Left renal pelvis (tissue), 4 donors: ENCODE measurements around the gene ZNF565. TPM values are rescaled to one million over a fixed set of nuclear protein-coding genes. Genes with fewer than 3 reads are reported as not detected.
"Not testable (repeated sequence)": the region's sequence is repeated elsewhere in the genome, so short reads cannot be mapped to it uniquely, and the experiment has no call there.

Experiments used
- DNase-seq, 4 donors: peaks; one replicate each; pipeline ENCODE4 v3.0.0-alpha.2; 2013; ENCODE audit warnings: low read depth in 4 of 4, low spot score in 3 of 4
- polyA plus RNA-seq, 4 donors: library from polyadenylated mRNA; unstranded; fragments of 120-200 nt; gene quantifications; one replicate each; pipeline ENCODE4 v1.2.1, GENCODE V29; 2013; ENCODE audit not compliant: insufficient read length in 4 of 4

Gene ZNF565
- polyA plus RNA-seq, 4 donors: 5.5 to 9.1 (median 6.6) TPM

DNA sequence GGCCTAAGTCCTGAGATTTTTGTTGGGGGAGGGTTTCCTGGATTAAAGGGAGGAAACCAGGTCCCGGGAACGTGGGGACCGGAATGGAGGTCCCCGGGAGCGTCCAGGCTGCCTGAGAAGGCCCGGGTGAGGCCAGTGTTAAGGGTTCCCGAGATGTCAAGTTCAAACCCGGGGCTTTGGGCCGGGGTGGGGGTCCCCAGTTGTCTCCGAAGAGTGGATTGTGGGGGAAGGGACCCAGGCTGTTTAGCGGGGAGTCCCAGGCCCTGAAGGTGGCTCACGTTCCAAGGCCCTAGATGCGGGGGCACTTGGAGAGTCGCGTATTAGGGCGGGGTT, 62.5 kb downstream of the ZNF565 start:
- no peak for DNase-seq

DNA sequence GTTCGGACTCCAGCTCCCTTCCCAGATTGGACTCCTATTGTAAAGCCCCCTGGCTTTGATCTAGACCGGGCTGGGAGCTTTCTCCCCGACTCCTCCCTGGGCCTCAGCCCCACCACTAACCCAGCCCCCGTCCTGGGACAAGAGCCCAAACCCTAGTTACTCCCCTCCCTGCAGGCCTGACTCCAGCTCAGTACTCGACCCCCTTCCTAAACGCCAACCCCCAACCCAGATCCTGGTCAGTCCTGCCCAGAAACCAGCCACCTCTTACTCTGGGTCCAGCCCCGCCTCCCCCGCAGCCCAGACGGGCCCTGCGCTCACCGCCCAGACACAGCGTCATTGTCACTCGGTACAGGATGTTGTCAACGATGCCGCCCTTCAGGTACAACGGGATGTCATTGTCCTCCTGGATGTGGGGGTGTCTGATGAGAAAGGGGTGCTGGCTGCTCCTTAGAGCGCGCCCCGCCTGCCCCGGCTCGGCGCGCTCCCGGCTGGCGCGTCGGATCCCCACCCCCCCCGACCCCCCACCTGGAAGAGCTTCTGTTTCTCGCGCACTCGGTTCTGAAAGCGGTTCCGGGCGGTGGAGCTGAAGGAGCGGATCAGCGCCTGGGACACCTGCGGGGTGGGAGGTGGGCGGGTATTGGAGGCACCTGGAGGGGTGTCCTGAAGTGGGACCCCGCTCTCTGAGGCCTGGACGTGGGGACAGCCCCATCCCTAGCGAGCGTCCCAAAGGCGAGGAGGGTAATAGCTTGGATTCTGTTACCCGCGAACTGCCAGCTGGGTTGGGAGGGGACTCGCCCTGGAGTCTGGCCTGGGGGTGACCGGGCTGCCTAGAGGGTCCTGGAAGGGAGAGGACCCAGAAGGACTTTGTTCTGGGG, 63.1 kb downstream of the ZNF565 start:
- DNase-seq: no peak

DNA sequence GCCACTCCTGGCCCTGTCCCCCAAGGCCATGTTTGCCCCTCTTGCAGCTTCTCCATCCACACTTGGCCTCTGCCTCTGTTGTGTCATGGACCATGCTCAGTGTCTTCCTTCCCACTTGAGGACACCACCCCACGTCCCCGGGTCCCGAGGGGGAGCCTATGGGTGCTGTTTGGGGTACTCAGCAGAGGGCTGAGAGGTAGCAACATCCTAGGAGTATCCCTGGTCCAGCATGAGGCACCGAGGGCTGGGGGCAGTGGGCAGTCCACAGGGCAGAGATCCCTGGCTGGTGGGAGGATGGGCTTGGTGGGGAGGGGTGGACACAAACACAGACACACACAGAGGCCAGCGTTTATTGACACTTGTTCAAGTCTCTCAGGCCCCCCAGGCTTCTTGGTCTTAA, 63.9 kb downstream of the ZNF565 start:
- DNase-seq: no peak

DNA sequence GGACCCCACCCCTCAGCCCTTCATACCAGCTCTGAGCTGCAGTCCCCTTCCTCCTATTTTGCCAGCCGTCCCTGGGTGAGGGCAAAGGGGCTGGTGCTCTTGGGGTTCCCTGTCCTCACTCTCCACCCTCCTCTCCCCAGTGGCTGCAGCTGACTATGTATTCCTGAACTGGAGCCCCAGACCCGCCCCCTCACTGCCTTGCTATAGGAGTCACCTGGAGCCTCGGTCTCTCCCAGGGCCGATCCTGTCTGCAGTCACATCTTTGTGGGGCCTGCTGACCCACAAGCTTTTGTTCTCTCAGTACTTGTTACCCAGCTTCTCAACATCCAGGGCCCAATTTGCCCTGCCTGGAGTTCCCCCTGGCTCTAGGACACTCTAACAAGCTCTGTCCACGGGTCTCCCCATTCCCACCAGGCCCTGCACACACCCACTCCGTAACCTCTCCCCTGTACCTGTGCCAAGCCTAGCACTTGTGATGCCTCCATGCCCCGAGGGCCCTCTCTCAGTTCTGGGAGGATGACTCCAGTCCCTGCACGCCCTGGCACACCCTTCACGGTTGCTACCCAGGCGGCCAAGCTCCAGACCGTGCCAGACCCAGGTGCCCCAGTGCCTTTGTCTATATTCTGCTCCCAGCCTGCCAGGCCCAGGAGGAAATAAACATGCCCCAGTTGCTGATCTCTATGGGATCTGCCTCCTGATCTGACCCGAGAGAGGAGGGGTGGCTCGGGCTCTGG, 64.6 kb downstream of the ZNF565 start:
- no peak for DNase-seq

DNA sequence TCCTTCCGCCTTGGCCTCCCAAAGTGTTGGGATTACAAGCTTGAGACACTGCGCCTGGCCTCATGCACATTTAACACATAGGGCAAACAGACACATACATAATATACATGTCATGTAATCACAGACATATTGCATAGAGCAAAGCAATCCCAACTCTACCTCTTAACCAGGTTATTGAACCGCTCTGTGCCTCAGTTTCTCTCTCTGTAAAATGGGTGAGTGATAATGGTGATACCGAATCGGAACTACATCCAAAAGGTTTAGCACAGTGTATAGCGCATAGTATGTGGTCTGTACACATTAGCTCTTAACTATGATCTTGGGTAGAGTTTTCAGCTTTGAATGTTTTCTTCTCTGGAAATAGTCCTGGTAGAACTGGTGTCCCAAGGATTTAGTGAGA, 69.8 kb downstream of the ZNF565 start:
- no peak for DNase-seq

DNA sequence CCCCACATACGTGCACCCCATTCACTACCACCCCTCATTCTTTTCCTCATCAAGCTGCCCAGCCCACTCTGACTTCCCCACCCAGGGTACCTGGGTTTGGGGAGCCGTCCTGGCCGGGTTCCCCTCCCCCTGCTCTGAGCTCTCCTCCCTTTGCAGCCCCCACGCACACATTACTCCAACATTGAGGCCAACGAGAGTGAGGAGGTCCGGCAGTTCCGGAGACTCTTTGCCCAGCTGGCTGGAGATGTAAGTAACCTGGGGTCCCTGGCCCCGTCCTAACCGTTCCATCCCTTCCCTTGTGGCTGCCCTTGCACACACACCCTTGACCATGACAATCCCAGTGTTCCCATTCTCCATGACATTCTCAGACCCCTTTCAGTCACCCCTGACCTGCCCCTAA, 72.0 kb downstream of the ZNF565 start:
- DNase-seq: no peak

DNA sequence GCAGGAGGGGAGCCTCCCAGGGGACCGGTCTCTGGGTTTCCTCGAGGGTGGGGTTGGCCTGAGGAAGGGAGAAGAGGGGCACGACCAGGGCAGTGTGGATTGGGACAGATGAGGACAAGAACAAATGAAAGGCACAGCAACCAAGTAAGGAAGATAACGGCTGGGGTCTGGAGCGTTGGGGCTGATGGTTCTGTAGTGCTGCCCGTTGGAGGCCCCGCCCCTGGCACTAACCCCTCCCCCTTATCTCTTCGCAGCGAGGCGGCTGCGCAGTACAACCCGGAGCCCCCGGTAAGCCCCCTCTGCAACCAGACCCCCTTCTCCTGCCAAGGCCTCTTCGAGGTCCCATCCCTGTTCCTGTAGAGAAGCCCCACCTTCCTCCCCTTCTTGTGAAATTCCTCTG, 72.4 kb downstream of the ZNF565 start:
- no peak for DNase-seq

DNA sequence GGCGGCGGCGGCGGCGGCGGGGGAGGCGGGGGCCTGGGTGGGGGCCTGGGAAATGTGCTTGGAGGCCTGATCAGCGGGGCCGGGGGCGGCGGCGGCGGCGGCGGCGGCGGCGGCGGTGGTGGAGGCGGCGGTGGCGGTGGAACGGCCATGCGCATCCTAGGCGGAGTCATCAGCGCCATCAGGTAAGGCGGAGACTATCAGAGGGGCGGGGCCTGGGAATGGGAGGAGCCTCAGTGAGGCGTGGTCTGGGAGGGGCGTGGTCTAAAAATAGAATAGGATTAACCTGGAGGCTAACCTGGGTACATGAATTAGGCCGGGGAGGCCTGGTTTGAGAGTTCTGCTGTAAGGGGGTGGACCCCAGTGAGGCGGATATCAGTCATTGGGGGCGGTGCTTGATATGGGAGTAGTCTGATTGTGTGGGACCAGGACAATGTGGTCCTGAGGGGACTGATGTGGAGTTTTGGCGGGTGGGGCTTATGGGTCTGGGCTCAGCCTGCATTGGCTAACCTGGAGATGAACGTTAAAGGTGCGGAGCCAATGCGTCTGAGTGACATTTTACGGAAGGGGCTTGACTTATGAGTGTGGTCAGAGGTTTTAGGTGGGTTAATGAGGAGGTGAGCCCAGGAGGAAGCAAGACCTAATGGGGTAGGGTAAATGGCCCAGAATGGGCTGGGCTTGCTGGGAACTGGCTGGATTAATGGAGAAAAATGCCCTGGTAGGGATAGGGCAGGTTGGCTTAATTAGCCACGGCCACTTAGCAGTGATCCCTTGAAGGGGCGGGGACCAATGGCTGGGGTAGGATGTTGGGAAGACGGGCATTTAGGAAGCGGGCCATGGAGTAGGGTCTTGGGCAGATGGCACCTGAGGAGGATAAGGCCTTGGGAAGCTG, 73.2 kb downstream of the ZNF565 start:
- DNase-seq: peak in 2 of 4 donors; percentile 41 to 49

DNA sequence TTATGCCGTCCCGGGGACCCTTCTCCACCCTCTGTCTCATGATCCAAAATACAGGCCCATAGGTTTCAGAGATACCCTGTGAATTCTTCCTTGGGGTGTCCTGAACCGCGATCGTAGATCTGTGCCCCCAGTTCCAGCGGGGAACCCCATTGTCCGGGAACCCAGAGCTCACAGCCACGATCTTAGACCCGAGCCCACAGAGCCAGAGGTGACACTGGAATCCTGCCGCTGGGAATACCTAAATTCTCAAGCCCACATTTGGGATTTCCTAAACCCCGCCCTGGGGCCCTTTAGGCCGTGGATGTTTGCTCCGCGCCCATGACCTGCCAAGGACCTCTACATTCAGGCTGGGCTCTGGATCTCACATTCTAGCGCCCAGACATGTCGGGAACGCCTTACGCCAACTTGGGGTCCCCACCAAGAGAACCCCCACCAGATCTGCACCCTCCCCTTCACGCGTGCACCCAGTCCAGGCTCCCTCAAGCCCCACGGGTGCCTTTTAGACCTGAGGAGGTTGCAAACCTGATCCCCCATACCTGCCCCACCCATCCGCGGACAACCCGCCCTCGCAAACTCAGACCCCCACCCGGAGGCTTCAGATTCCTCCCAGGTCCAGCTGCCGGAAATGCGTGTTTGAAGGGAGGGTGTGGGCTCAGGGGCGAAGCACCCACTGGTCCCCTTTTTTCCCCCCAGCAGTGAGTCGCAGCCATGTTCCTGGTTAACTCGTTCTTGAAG, 74.0 kb downstream of the ZNF565 start:
- peak in 2 of 4 donors; percentile 18 to 26 for DNase-seq

DNA sequence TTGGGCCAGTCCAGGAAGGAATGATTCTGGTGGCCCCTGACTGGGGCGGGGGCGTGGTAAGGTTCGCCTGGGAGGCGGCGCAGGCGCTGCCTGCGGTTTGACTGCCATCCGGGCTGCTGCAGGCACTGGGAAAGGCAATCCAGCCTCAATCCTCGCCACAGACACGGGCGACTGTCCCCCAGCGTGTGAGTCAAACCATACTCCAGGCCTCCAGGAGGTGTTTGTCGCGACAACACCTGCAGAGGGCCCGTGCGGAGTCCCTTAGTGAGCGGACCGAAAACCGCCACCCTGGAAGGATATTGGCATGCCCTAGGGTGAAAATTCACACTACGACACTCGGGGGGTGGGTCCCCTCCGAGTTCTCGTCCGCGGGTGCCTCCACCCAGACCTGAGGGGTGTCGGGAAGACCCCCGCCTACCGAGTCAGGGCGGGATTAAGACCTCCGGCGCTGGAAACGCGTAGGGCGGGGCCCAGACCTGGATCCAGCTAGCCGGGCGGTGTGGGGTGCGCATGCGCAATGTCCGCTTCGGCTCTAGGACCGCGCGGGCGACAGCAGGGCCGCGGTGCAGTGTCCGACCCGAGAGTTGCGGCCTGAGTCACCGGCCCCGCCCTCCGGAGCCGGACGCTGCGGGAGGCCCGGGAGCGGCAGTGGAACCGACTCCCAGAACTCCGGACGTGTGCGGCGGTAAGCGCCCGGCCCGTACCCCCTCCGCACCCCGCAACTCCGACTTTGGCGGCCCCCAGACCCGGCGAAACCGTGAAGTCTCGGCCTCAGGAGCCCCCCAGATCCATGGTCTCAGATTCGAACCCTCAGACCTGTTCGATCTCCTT, 74.8 kb downstream of the ZNF565 start, which contains the start of gene CAPNS1:
Gene CAPNS1 (plus strand): TSS at position 594 of the 831 bp plus-strand sequence. CDS start 946 bp downstream, outside the sequence.
- peak; percentile 94 to 96 (median 94) for DNase-seq

DNA sequence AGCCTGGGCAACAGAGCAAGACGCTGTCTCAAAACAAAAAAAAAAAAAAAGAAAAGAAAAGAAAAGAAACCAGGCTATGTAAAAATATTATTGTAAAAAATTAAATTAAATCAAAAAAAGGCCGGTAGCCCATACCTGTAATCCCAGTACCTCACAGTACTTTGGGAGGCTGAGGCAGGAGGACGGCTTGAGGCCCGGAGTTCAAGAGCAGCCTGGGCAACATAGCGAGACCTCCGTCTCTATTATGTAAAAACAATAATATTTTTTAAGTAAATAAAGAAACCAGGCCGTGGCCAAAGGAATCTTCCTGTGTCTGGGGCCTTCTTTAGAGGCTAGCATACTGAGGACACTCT, 75.4 kb downstream of the ZNF565 start:
- no peak for DNase-seq

DNA sequence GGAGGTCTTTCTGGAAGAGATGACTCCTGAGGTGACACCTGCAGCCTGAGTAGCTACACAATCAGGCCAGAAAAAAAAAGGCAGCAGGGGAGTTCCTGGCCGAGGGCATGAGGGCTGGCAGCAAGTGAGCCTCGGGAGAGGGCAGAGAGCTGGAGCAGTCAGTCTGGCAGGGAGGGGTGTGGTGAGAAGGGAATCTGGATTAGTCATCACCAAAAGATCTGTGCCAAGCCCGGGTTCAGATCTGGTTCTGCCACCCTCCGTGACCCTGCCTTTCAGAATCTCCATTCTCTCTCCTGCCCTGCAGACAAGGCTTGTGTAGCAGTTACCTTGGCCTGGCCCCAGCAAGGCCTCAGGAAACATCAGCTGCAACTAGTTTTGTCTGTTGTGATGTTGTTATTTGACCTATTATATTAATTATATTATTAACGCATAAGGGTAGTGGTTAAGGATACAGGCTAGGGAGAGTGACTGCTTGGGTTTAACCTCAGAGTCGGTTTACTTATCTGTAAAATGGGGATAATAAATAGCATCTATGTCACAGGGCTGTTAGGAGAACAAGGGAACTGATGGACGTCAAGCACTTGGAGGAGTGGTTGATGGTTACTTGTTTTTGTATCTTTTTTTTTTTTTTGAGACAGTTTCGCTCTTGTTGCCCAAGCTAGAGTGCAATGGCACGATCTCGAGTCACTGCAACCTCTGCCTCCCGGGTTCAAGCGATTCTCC, 77.3 kb downstream of the ZNF565 start:
- DNase-seq: no peak

DNA sequence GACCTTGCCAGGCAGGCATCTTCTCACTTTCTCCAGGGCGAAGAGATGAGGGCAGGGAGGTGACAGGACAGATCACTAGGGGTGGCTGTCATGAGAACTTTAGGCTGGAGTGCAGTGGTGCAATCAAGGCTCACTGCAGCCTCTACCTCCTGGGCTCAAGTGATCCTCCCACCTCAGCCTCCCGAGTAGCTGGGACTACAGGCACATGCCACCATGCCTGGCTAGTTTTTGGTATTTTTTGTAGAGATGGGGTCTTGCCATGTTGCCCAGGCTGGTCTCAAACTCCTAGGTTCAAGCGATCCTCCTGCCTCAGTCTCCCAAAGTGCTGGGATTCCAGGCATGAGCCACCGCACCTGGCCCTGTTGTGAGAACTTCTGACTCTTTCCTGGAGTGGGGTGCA, 79.6 kb downstream of the ZNF565 start:
- not testable (repeated sequence) for DNase-seq

Other genes with a start within 250 kb of the ZNF565 start
- gene SDHAF1, start 219.5 kb downstream of the ZNF565 start, polyA plus RNA-seq: 10 to 100 TPM; 10.6 to 17.5 (median 11.4) TPM
- gene SYNE4, start 205.9 kb downstream of the ZNF565 start, polyA plus RNA-seq: 10 to 100 TPM in 2 of 4 donors, 1 to 10 TPM in 2; 1.7 to 15.3 (median 10.0) TPM
- gene ALKBH6, start 200.5 kb downstream of the ZNF565 start, polyA plus RNA-seq: 10 to 100 TPM; 12.4 to 19.0 (median 15.4) TPM
- 10 to 100 TPM; 58.8 to 71.4 (median 59.9) TPM for gene CLIP3, start 181.8 kb downstream of the ZNF565 start, polyA plus RNA-seq
- gene THAP8, start 160.4 kb downstream of the ZNF565 start, polyA plus RNA-seq: 10 to 100 TPM in 2 of 4 donors, 1 to 10 TPM in 2; 6.6 to 15.0 (median 10.2) TPM
- 1 to 10 TPM; 3.2 to 6.4 (median 4.3) TPM for gene WDR62, start 159.8 kb downstream of the ZNF565 start, polyA plus RNA-seq
- gene OVOL3, start 103.5 kb downstream of the ZNF565 start, polyA plus RNA-seq: not detected
- 10 to 100 TPM; 38.9 to 68.6 (median 42.7) TPM for gene POLR2I, start 99.8 kb downstream of the ZNF565 start, polyA plus RNA-seq
- 100 to 1,000 TPM; 101 to 135 (median 111) TPM for gene TBCB, start 99.2 kb downstream of the ZNF565 start, polyA plus RNA-seq
- 100 to 1,000 TPM; 461 to 599 (median 568) TPM for gene CAPNS1, start 74.6 kb downstream of the ZNF565 start, polyA plus RNA-seq
- gene COX7A1, start 62.2 kb downstream of the ZNF565 start, polyA plus RNA-seq: 10 to 100 TPM; 22.8 to 44.9 (median 27.0) TPM
- 100 to 1,000 TPM; 120 to 179 (median 134) TPM for gene ZNF146, start 441 bp upstream of the ZNF565 start, polyA plus RNA-seq
- gene ZFP14, start 164.5 kb upstream of the ZNF565 start, polyA plus RNA-seq: 10 to 100 TPM in 3 of 4 donors, 1 to 10 TPM in 1; 9.4 to 14.0 (median 13.4) TPM
- 10 to 100 TPM; 14.2 to 17.7 (median 14.7) TPM for gene ZFP82, start 204.0 kb upstream of the ZNF565 start, polyA plus RNA-seq